ENCODE results near the gene GPR39.

The GPR39 gene

DNA sequence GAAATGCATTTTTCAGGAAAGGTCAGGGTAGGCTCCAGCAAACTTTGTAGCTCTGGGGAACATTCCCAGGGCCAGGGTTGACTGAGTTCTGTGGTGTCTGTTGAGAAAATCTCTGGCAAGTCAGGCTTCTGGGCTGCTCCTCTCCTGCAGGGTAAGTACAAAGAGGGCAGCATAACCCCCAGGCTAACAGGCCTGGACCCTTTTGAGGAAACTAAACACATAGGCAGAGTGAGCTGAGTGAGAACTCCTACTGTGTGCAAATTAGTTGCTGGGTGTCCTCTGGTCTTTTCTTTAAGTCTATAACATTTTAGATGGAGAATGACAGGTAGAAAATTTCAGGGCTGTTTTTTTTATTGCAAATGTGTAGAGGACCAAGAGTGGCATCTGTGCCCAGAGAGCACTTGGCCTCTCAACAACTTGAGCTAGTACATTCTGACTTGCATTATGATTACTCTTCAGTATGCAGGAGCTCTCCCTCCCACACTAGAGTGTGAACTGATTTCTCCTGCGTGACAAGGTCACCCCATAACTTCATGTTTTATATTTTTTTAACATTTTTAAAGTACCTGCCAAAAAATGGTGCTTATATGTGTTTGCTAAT is 49.9 kb downstream of the GPR39 start:
- TF ChIP-seq ZFX (IDR thresholded peaks at IDR 0.05; ENCODE audit: borderline replicate concordance): no peak
- TF ChIP-seq, protein P1, sequence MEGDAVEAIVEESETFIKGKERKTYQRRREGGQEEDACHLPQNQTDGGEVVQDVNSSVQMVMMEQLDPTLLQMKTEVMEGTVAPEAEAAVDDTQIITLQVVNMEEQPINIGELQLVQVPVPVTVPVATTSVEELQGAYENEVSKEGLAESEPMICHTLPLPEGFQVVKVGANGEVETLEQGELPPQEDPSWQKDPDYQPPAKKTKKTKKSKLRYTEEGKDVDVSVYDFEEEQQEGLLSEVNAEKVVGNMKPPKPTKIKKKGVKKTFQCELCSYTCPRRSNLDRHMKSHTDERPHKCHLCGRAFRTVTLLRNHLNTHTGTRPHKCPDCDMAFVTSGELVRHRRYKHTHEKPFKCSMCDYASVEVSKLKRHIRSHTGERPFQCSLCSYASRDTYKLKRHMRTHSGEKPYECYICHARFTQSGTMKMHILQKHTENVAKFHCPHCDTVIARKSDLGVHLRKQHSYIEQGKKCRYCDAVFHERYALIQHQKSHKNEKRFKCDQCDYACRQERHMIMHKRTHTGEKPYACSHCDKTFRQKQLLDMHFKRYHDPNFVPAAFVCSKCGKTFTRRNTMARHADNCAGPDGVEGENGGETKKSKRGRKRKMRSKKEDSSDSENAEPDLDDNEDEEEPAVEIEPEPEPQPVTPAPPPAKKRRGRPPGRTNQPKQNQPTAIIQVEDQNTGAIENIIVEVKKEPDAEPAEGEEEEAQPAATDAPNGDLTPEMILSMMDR (IDR thresholded peaks at IDR 0.05): no peak
- no peak overlapping the region for H3K27ac ChIP-seq

DNA sequence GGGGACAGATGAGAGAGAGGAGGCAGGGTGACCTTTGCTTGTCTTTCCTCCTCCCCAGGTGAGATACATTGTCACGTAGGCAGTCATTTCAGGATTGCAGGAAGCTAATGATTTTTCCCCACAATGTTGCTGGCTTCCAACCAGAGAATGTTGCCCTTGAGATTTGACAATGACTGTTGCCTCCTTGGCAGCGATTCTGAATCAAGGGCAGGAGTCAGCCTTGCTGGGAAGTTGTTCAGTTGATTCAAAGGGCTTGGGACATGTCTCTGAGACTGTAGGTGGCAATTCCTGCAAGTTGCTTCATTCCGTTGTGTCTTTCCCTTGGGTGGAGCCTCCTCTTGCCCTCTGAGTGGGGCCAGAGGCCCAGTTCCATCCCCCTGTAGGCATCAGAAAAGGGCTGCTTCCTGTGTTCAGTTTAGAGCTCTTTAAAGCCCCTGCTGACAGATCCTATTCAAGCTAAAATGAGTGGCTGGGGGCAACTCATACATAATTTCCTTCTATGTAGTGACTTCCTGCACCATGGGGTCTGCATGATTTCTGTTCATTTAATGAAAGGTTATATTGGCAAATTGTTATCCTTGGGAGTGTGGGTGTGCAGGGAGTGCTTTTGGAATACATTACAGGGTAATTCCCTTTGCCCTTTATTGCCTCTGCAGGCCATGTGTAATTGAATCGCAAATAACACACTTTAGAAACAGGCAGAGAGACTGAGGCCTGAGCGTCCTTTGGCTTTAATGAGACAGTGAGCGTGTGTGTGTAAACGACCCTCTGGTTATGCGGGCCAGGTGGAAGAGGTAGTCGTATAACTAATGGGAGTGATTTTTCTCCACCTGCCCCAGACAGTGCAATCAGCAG is 52.4 kb downstream of the GPR39 start:
- TF ChIP-seq ZFX (IDR thresholded peaks at IDR 0.05; ENCODE audit: borderline replicate concordance): no peak
- TF ChIP-seq, protein P1 (IDR thresholded peaks at IDR 0.05): no peak
- H3K27ac ChIP-seq: no peak overlapping the region

DNA sequence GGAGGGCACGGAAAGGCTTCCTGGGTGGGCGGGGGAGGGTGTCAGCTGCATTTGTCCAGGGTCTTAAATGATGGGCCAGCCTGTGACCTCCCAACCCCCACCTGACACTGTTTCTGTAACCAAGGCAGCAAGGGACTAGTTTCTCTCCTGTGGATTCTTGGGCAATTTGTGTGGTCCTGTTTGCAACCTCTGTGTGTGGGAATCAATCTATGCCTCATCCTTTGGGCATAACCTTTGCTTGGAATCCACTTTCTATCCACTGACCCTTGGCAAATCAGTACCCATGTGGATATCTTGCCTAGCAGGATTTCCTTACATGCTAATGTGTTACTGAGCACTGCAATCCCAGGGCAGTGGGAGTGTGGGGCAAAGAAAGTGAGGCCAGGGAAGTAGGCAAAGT is 54.1 kb downstream of the GPR39 start:
- TF ChIP-seq, protein P1 (IDR thresholded peaks at IDR 0.05): no peak
- TF ChIP-seq ZFX (IDR thresholded peaks at IDR 0.05; ENCODE audit: borderline replicate concordance): no peak
- H3K27ac ChIP-seq: no peak overlapping the region

DNA sequence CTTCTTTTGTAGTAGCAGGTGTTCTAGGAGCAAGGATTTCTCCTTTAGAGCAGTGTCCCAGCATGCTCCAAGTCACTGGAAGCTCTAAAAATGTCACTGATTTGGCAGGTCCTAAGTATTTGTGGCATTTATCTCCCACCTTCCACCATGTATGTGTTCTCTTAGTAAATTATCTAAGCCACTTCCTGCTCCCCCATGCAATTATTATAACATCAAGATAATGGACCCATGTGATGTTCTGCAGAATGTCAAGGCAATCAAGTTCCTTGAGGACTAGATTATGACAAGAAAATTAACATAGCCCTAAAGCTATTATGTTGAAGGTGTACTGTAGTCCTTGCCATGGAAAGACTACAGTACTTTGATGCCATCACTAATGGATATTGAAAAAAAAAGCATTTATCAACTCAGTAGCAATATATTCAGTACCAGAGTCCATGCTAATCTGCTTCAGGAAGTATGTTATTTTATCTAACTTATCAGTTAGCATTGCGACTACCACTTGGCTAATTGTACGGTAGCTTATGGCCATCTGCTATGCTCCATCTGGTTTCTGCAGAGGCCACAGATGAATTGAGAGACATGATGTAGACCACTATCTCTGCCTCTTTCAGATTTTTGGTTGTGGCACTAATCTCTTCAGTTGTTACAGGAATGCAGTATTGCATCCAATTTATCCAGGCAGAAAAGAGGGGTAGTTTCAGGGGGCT is 56.7 kb downstream of the GPR39 start:
- TF ChIP-seq, protein P1 (IDR thresholded peaks at IDR 0.05): no peak
- no peak for TF ChIP-seq ZFX (IDR thresholded peaks at IDR 0.05; ENCODE audit: borderline replicate concordance)
- H3K27ac ChIP-seq: no peak overlapping the region

DNA sequence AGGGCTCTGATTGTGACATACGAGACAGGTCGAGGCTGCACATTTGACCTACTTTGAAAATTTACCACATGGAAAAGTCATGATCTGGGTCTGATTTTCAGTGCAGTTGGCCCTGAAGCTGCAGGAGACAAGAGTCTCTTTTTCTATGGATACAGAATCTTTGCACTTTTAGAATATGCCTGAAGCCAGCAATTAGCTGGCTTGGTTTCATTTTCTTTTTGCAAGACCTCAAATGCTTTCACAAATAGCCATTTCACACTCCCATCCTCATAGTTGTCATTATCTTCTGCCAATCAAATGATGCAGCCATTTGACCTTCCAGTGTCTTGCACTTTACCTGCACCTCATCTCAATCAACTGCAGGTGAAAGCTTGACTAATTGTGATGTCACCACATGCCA is 59.0 kb downstream of the GPR39 start:
- TF ChIP-seq, protein P1 (IDR thresholded peaks at IDR 0.05): no peak
- TF ChIP-seq ZFX (IDR thresholded peaks at IDR 0.05; ENCODE audit: borderline replicate concordance): no peak
- H3K27ac ChIP-seq: no peak overlapping the region

DNA sequence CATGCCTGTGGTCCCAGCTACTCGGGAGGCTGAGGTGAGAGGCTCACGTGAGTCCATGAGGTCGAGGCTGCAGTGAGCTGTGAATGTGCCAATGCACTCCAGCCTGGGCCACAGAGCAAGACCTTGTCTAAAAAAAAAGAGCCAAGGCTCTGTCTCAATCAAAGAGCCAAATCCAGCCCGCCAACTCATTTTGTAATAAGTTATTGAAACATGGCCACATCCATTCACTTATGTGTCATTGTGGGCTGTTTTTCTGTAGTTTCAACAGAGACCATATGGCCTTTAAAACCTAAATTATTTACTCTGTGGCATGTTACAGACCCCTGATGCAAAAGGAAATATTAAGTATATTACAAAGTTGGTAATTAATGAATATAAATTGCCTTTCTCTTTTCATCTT is 60.8 kb downstream of the GPR39 start:
- TF ChIP-seq, protein P1 (IDR thresholded peaks at IDR 0.05): no peak
- TF ChIP-seq ZFX (IDR thresholded peaks at IDR 0.05; ENCODE audit: borderline replicate concordance): no peak

More for the DNA sequence above, 60.8 kb downstream of the GPR39 start:
- H3K27ac ChIP-seq: no peak overlapping the region

Data from 22Rv1 (cell line).